WTC11 (cell line): ENCODE results near the gene MAP3K12.

Source experiments
- CTCF ChIP-seq: fragments of 200-600 bp; IDR thresholded peaks from 2 replicates; pipeline ENCODE4 v1.8.0; 2022; ENCODE audit warnings: antibody characterized with exemption
- JUN ChIP-seq: sonication (generic); formaldehyde crosslinking; IDR thresholded peaks from 2 replicates; pipeline ENCODE4 v1.8.0; 2023; ENCODE audit warnings: mild to moderate bottlenecking, missing genetic modification reagents
- MXD4 ChIP-seq: fragments of 250-450 bp; sonication (Bioruptor Pico); IDR thresholded peaks from 2 replicates; pipeline ENCODE4 v1.8.0; 2021; ENCODE audit warnings: mild to moderate bottlenecking, moderate library complexity, borderline replicate concordance
- NFATC4 ChIP-seq: fragments of 250-450 bp; sonication (Bioruptor Pico); IDR thresholded peaks from 2 replicates; pipeline ENCODE4 v1.9.0; 2021; ENCODE audit warnings: mild to moderate bottlenecking
- SP1 ChIP-seq: sonication (generic); formaldehyde crosslinking; conservative IDR thresholded peaks from 2 replicates; pipeline ENCODE4 v1.8.1; 2022; ENCODE audit warnings: missing genetic modification reagents
- ZNF121 ChIP-seq: sonication (generic); formaldehyde crosslinking; IDR thresholded peaks from 2 replicates; pipeline ENCODE4 v1.8.0; 2023; ENCODE audit warnings: missing genetic modification reagents
- TF ChIP-seq, protein P1 (sequence below): sonication (generic); formaldehyde crosslinking; IDR thresholded peaks from 2 replicates; pipeline ENCODE4 v1.8.1; 2023; ENCODE audit warnings: mild to moderate bottlenecking, missing genetic modification reagents, moderate library complexity

- TF ChIP-seq NFATC4: no peak
- no peak for TF ChIP-seq CTCF
- TF ChIP-seq, protein P1, sequence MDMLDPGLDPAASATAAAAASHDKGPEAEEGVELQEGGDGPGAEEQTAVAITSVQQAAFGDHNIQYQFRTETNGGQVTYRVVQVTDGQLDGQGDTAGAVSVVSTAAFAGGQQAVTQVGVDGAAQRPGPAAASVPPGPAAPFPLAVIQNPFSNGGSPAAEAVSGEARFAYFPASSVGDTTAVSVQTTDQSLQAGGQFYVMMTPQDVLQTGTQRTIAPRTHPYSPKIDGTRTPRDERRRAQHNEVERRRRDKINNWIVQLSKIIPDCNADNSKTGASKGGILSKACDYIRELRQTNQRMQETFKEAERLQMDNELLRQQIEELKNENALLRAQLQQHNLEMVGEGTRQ: no peak
- TF ChIP-seq MXD4: no peak
- no peak for TF ChIP-seq SP1 (CRISPR knock-in tag)
- no peak for TF ChIP-seq ZNF121 (CRISPR knock-in tag)
- TF ChIP-seq JUN (CRISPR knock-in tag): no peak
Measured at GRCh38 chr12:53443955-53444354, 55.3 kb downstream of the MAP3K12 start.
